Activated T-cell treated with anti-CD3 and anti-CD28 coated beads, Interleukin-2, amount 50 U/mL, for 1 hour (primary cell): ENCODE measurements around the gene C2orf42.
"Not testable (repeated sequence)": the region's sequence is repeated elsewhere in the genome, so short reads cannot be mapped to it uniquely, and the experiment has no call there.

Experiments
- DNase-seq: peaks from one replicate; pipeline ENCODE4 v3.0.0-alpha.2; 2020

C2orf42 gene

GRCh38 chr2:70190418-70191243 lies at the start of gene C2orf42:
TSS of gene C2orf42 (minus strand) at chr2:70191019. CDS start at chr2:70181985, 9,034 bp downstream.
- DNase-seq, result peak; percentile 94

DNA sequence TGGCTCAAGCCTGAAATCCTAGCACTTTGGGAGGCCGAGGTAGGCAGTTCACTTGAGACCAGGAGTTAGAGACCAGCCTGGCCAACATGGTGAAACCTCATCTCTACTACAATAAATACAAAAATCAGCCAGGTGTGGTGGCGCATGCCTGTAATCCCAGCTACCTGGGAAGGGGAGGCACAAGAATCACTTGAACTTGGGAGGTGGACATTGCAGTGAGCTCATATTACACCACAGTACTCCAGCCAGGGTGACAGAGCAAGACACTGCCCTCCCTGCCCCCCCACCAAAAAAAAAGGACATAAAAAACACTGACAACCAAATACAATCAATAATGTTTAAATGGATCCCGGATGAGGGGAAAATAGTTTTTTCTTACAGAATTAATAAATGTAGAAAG lies 49.8 kb upstream of the C2orf42 start:
- DNase-seq, result no peak

- DNase-seq, result no peak
These were observed 43.1 kb upstream of the C2orf42 start for GRCh38 chr2:70233926-70234325.

DNA sequence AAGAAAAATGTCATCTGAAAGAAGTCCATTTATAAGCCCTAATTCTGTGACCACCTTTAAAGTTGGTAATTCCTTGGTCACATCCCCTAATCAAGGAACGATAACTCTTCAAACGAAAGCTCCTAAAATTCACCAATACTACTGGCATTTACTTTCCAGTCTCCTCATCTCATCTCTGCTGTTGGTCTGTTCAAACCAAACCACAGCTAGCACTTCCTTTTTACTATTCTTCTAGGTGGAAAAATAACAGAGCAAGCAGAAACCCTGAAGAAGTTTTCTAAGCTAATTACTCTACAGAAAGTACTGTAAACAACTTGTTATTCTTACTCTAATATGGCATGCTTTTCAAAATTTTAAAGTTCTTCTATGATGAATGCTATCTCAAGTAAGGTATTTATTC lies 36.0 kb upstream of the C2orf42 start:
- DNase-seq, result no peak

DNA sequence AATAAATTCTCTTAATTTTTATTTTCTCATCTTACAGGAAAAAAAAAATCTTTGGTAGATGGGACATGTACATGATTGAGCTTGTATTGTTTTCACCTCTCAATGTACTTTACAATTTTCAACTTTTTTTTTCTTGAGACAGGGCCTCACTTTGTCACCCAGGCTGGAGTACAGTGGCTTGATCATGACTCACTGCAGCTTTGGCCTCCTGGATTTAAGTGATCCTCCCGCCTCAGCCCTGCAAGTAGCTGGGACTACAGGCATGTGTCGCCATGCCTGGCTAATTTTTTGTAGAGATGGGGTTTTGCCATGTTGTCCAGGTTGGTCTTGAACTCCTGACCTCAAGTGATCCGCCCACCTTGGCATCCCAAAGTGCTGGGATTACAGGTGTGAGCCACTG lies 32.5 kb upstream of the C2orf42 start:
- not testable (repeated sequence) for DNase-seq

GRCh38 chr2:70214953-70215549 lies 24.2 kb upstream of the C2orf42 start:
- no peak for DNase-seq

DNA sequence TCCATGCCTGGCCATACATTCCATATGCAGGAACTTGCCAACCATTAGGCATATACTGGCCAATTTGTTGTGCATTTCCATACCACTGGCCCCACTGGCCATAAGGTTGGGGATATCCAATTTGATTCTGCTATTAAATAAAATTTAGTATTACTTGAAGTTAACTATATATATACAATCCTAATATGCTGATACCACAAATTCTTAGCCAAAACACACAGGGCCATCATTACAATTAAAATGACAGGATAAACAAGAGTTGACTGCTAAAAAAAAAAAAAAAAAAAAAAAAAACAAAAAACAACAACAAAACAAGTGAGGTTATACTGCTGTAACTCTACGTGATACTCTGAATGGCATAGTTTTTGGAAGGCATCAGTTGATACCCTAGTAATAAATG lies 23.5 kb upstream of the C2orf42 start:
- no peak for DNase-seq

- DNase-seq, result no peak
These were observed 21.6 kb upstream of the C2orf42 start for GRCh38 chr2:70212298-70212932.

DNA sequence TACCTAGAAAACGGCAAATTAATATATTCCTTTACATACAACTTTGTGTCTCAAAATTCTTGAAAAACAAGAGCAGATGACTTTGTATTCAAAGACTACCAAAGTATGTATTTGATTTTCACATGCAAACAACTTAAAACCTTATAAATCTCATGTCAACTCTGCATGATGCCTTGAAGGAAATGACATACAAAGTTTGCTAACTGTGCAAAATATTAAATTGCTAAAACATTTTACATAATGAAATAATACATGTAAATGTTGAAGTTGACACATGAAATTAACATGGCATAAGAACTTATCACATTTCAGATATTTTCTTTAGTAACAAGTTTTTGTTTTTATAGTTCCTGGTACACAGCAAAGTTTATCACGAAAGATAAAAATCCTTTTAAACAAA lies 20.8 kb upstream of the C2orf42 start:
- no peak for DNase-seq

DNA sequence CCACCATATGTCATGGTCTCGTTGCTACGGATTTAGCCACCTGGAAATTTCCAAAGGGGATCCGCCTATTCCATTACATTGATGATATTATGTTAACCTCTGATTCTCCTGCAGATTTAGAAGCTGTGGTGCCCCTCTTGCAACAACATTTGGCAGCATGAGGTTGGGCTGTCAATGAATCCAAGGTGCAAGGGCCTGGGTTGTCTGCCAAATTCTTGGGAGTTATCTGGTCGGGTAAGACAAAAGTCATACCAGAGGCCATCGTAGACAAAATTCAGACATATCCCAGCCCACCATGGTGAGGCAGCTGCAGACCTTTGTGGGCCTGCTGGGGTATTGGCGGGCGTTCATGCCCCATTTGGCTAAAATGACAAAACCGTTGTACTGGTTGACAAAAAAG lies 13.6 kb upstream of the C2orf42 start:
- DNase-seq, result no peak

GRCh38 chr2:70203086-70203485 lies 12.3 kb upstream of the C2orf42 start:
- no peak for DNase-seq

DNA sequence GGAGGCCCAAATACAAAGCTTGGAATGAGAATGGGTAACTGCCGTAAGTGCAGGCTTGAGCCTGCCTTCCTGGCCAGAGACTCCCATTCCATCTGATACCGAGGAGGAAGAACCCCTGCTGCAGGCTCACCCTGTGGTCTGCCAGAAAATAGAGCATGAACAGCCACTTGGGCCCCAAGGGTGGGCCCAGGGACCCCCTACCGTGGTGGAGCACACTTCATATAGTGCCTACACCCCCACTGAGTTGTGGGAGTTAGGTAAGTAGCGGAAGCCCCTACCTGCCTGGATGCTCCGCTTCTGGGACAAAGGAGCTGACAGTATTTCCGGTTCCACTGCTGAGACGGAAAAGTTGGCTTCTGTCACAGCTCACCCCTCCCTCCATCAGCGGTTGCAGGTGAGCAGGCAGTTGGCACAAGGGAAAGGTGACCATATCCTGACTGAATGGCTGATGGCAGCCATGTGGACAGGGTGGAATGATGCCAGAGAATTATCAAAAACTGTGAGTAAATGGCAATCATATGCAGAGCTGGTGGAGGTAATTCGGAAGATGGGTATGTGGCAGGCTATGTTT lies 11.5 kb upstream of the C2orf42 start:
- DNase-seq, result no peak

- DNase-seq, result no peak
These were observed 11.0 kb upstream of the C2orf42 start for GRCh38 chr2:70201831-70202230.

DNA sequence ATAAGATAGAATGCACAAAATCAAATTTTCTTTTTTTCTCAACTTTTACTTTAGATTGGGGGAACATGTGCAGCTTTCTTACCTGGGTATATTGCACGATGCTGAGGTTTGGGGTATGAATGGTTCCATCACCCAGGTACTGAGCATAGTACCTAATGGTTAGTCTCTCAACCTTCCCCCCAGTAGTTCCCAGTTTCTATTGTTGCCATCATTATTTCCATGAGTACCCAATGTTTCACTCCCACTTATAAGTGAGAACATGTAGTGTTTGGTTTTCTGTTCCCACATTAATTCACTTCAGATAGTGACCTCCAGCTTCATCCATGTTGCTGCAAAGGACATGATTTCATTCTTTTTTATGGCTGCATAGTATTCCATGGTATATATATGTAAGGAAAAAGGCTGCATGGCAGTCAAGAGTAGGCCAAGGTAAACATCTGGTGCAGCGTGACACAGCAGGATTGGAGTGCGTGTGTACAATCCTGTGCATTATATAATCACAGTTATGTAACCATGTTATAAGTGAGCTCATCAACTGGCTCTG lies 10.5 kb upstream of the C2orf42 start:
- no peak for DNase-seq

DNA sequence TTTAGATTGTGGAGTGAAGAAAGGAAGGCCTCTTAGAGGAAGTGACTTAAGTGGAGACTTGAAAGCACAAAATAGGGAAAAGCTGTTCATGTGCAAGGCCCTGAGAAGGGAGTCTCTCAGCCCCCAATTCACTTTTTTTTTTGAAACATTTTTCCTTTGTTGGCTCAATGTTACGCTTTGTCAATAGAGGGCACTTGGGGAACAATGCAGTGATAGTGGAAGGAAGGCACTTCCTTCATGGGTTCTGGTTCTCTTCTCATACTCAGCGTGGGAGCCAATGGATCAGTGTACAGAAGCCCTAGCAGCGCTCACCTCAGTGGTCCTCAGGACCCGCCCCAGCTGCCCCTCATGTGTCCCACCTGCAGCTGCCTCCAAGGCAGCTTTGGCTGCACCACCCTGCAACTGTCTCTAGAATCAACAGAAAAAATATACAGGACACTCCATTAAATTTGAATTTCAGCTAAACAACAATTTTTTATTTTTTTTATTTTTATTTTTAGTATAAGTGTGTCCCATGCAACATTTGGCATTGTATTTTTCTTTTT lies 8.6 kb upstream of the C2orf42 start:
- no peak for DNase-seq

DNA sequence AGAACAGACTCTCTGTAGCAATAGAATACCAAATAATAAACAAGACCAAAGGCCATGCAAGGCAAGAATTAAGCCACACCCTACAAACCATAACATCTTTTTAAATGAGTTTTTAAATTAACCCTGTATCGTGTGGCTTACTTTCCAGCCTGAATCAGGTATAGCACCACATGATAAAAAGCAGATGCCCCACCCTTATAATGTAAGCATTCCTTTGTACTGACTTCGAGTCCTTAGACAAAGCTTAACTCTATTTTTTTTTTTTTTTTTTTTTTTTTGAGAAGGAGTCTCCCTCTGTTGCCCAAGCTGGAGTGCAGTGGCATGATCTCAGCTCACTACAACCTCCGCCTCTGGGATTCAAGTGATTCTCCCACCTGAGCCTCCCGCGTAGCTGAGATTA lies 1.7 kb upstream of the C2orf42 start:
- no peak for DNase-seq

DNA sequence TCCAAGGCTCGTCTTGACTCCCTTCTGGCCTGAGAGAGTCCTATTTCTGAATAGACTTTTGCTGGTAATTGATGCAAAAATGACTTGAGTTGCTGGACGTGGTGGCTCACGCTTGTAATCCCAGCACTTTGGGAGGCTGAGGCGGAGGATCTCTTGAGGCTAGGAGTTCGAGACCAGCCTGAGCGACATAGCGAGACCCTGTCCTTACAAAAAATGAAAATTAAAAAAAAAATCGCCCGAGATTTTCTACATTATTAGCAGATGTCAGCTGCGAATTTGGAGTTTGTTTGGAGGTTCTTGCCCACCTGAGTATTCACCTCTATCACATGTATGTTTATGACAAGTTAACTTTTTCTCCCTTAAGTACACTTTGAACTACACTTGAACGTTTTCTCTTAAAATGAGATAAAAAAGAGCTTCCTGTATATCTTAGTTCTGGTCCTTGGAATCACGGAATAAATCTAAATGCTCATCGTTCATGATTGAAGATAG lies 471 bp upstream of the C2orf42 start:
- no peak for DNase-seq

GRCh38 chr2:70188460-70188859 lies 2.4 kb downstream of the C2orf42 start:
- DNase-seq, result no peak

DNA sequence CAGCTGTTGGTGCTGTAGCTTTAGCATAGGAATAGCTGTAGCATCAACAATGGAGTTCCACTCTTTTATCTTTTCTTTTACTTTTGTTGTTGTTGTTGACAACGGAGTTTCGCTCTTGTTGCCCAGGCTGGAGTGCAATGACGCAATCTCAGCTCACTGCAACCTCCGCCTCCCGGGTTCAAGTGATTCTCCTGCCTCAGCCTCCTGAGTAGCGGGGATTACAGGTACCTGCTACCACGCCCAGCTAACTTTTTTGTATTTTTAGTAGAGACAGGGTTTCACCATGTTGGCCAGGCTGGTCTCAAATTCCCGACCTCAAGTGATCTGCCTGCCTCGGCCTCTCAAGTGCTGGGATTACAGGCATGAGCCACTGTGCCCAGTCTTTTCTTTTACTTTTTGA lies 3.6 kb downstream of the C2orf42 start:
- not testable (repeated sequence) for DNase-seq

DNA sequence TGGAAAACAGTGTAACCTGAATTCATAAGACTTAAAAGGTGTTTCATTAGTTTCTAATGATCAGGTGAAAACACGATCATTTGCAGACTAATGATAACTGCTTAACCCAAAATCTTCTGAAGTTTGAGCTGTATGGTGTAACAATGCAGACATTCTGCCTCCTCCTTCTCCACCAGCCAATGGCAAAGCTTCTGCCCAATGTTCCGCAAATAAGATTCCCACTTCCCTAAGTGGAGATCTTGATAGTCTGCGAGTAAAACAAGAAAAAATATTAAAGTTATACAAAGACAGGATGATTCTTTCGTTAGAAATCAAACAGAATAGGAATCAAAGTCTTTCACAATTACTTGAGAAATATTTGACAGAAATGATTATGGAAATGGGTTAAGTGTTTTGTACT lies 8.1 kb downstream of the C2orf42 start:
- DNase-seq, result no peak

DNA sequence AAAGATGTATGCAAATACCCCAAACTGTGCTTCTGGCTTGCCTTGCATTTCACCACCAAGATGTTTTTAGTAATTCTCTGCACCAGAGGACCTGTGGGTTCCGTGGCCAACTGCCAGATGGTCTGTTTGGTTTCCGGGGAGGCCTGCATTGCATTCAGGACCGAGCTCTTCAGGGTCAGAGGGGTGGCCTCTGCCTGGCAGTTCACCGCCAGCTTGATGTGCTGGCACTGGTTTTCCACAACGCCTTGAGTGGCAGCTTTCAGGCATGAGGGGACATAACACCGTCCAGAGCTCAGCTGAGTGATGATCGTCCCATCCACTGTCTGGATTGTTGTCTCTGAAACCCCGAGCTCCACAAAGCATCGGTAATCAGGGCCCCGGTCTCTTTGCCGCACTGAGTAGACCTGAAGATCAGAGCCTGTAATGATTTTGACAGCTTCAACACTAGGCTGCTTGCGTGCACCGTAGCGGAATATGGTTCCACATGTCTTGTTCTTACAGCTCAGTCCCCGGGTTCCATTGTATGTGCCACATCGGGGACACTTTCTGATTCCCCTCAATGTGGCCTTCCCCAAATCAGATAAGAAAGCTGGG lies 9.4 kb downstream of the C2orf42 start:
- DNase-seq, result no peak

DNA sequence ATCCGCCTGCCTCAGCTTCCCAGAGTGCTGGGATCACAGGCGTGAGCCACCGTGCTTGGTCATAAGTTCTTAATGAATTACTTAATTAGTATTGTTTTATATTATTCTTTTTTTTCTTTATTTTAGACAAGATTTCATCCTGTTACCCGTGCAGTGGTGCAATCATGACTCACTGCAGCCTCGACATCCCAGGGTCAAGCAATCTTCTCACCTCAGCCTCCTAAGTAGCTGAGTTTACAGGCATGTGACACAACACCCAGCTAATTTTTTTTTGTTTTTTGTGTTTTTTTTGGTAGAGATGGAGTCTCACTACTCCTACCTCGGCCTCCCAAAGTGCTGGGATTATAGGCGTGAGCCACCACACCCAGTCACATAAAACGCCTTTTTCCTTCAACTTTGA lies 17.3 kb downstream of the C2orf42 start:
- DNase-seq, result no peak
